Activated naive CD4-positive, alpha-beta T cell treated with anti-CD3 and anti-CD28 coated beads, Interleukin-2, amount 10 ng/mL, durations not matched to agents 5 hours and 36 hours (primary cell): ENCODE data around the gene ERAS. TPM values are rescaled to one million over a fixed set of nuclear protein-coding genes. Genes with fewer than 3 reads are reported as not detected.

Experiments used
- total RNA-seq, 2 experiments: library from RNA; stranded (reverse); gene quantifications; one replicate each; pipeline ENCODE4 v1.2.3, GENCODE V29; 2021

ERAS gene, protein sequence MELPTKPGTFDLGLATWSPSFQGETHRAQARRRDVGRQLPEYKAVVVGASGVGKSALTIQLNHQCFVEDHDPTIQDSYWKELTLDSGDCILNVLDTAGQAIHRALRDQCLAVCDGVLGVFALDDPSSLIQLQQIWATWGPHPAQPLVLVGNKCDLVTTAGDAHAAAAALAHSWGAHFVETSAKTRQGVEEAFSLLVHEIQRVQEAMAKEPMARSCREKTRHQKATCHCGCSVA
- total RNA-seq = not detected

DNA sequence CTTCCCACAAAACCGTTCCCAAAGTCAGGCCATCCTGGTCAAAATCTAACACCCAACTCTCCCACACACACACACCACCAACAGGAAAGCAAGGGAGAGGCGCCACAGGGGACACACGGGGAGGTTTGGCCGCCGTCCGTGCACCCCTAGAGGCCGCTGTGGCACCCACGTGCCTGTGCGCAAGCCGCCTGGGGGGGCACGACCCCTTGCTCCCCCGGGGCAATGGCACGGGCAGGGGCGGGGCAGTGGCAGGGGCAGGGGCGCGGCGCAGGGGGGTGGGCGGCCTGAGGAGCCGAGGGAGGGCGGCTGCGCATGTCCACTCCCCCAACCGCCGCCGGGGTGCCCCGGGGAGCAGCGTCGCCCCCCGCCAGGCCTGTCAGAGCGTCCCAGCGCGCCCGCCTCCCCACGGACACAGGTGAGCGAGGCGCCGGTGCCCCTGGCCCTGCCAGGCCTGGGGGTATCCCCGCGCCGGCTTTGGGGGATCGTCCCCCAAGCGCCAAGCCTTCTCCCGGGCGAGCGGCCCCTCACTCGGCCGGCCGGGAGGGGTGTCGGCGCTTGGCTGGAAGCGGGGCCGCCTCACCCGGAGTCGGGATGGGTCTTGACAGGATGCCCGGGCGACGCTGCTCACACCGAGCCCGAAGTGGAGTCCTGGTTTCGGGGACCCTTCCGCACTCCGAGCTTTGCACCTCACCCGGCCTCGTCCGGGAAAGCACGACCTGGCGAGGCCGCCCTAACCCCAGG lies at the start of gene ERAS:
Gene ERAS (plus strand): TSS at position 379 of the 741 bp plus-strand sequence. CDS start 2,611 bp downstream, outside the sequence.

DNA sequence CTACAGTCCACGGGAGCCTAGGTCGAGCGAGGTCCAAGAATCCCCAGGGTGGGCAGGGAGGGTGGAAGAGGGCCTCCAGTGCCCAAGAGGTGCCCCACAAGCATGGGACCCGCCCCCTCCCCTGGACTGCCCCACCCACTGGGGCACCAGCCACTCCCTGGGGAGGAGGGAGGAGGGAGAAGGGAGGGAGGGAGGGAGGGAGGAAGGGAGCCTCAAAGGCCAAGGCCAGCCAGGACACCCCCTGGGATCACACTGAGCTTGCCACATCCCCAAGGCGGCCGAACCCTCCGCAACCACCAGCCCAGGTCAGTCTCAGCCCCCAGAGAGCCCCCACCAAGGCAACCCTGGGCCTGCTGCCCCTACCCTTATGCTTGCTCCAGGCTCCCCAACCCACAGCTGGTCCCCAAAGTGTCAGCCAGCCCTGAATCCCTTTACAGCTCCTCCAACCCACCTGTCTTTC lies 39.9 kb upstream of the ERAS start, which contains the start of gene GATA1:
Gene GATA1 (plus strand): TSS at position 250 of the 460 bp plus-strand sequence. CDS start 4,520 bp downstream, outside the sequence.

DNA sequence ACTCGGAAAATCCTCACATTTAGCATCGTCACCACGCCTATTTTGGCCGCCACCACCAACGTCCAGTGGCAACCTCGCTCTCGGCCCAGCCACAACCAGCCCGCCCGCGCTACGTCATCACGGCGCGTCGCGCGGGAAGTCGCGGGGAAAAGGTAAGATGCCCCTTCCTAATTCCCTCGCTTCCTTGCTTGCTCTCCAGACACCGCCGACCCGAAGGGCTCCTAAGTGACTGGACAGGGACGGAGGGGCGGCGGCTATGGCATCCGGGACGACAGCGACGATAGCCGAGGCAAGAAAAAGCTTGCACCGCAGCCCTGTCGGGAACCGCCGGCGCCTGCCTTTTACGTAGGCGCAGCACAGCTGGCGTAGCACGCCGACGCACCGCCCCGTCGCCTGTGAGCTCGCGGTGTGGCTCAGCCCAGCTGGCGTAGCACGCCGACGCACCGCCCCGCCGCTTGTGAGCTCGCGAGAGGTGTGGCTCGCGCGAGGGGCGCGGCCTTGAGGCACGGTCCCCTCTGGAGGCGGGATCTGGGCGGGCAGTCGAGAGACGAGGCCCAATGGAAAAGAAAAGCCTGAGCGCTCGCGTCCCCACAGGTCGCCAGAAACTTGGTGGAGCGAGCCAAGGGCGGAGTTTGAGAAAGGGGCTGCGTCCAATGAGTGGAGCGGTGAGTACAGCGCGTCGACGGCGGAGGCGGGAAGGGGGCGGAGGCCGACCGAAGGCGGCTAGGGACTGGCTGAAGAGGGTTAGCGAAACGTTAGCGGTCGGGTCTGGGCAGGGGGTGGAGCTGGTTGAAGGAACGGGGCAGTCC lies 24.8 kb upstream of the ERAS start, which contains the start of gene HDAC6:
Gene HDAC6 (plus strand): TSS at position 788 of the 809 bp plus-strand sequence. CDS start 626 bp downstream, outside the sequence.

DNA sequence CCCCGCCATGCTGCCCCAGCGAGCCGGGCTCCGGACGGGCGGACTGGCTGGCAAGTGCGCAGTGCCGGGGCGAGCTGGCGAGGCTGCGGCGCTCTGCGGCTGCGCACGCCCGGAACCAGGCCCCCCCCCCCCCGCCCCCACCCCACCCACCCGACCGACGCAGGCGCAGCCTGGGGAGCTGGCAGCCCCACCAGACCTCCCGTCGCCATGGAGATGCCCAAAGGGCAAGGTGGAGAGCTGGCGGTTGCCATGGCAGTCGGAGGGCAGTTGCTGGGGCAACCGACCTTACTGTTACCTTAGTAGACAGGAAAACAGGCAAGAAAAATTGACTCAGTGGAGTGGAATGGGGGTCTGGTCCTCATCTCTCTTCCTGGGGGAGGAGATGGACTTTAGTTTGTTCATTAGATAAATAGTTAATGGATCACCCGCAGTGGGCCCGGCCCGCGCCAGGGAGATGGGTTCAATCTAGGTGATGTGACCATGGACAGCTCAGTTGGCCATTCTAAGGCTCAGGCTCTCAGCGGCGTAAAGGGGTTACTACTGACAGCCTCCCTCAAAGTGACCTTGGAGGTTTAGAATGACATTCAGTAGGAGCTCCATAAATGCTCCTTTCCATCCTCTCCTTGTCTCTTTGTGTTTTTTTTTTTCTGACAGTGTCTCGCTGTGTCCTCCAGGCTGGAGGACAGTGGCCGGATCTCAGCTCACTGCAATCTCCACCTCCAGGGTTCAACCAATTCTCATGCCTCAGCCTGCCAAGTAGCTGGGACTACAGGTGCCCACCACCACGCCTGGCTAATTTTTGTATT lies 9.4 kb downstream of the ERAS start, which contains the start of gene PCSK1N:
Gene PCSK1N (minus strand): TSS at position 87 of the 806 bp plus-strand sequence. CDS start 78 bp downstream, at position 9.

Other genes starting within 250 kb of the ERAS start
- 10 to 100 TPM; 54.1 to 56.9 TPM for gene WDR13, start 229.0 kb upstream of the ERAS start, total RNA-seq
- 100 to 1,000 TPM; 155 to 171 TPM for gene WAS, start 142.7 kb upstream of the ERAS start, total RNA-seq
- gene SUV39H1, start 129.8 kb upstream of the ERAS start, total RNA-seq = 10 to 100 TPM; 22.9 to 24.2 TPM
- gene GLOD5, start 64.8 kb upstream of the ERAS start, total RNA-seq = not detected
- not detected for gene GATA1, start 39.9 kb upstream of the ERAS start, total RNA-seq
- gene HDAC6, start 24.4 kb upstream of the ERAS start, total RNA-seq = 100 to 1,000 TPM; 103 to 104 TPM
- gene PCSK1N, start 9.1 kb downstream of the ERAS start, total RNA-seq = under 1 TPM; 0.38 to 0.91 TPM
- gene TIMM17B, start 71.3 kb downstream of the ERAS start, total RNA-seq = 10 to 100 TPM; 38.8 to 39.9 TPM
- gene PQBP1, start 71.4 kb downstream of the ERAS start, total RNA-seq = 10 to 100 TPM; 93.7 to 97.5 TPM
- gene SLC35A2, start 85.1 kb downstream of the ERAS start, total RNA-seq = 10 to 100 TPM; 17.7 to 21.5 TPM
- 100 to 1,000 TPM; 297 to 304 TPM for gene PIM2, start 92.5 kb downstream of the ERAS start, total RNA-seq
- gene OTUD5, start 131.1 kb downstream of the ERAS start, total RNA-seq = 10 to 100 TPM; 54.1 to 55.2 TPM
- gene KCND1, start 145.3 kb downstream of the ERAS start, total RNA-seq = 1 to 10 TPM; 3.5 to 4.2 TPM
- 100 to 1,000 TPM in 1 of 2 experiments, 10 to 100 TPM in 1; 97.9 to 104 TPM for gene GRIPAP1, start 175.8 kb downstream of the ERAS start, total RNA-seq
- 10 to 100 TPM; 25.8 to 26.5 TPM for gene TFE3, start 216.8 kb downstream of the ERAS start, total RNA-seq
- gene CCDC120, start 232.5 kb downstream of the ERAS start, total RNA-seq = 1 to 10 TPM; 7.5 TPM
- gene PRAF2, start 247.5 kb downstream of the ERAS start, total RNA-seq = 10 to 100 TPM; 23.8 to 26.7 TPM